H1 (cell line): ENCODE measurements around the gene ADAMTS17. TPM values are rescaled to one million over a fixed set of nuclear protein-coding genes. Genes with fewer than 3 reads are reported as not detected.
A peak's percentile ranks its signal among the peaks of the same experiment; 100 is the strongest.

ENCODE experiments used
- CTCF ChIA-PET: fragments of 300-600 bp; sonication (Branson Sonifier 250); formaldehyde crosslinking; loops from one replicate; lab custom pipeline; 2021; ENCODE audit not compliant: partially characterized antibody; lab: Charles Lee
- POLR2A ChIA-PET: fragments of 300-600 bp; sonication (Branson Sonifier 250); formaldehyde crosslinking; loops from one replicate; lab custom pipeline; 2021; ENCODE audit warnings: inconsistent platforms; ENCODE audit not compliant: partially characterized antibody; lab: Charles Lee
- DNase-seq, 2 experiments: peaks; one replicate each; pipeline versions ENCODE4 v3.0.0 to v3.0.0-alpha.2; 2010 to 2022; ENCODE audit warnings: low spot score in 2 of 2, low read depth in 1 of 2, mixed read lengths in 1 of 2
- FAIRE-seq: peaks from 2 replicates; lab custom pipeline; 2011; peaks lifted over from hg19 to GRCh38; lab: Jason Lieb, UNC
- H2AFZ ChIP-seq: 2 replicates; pipeline ENCODE4 v1.8.1; 2012; ENCODE audit warnings: low read length, inconsistent platforms
- H2AK5ac ChIP-seq: 2 replicates; pipeline ENCODE4 v1.6.1; 2013; ENCODE audit warnings: low read depth, low read length
- H2BK120ac ChIP-seq: replicated peaks from 2 replicates; pipeline ENCODE3; 2013; ENCODE audit warnings: low read depth, low read length, inconsistent platforms
- H2BK12ac ChIP-seq: 2 replicates; pipeline ENCODE4 v1.6.1; 2013; ENCODE audit warnings: low read depth, low read length
- H2BK15ac ChIP-seq: 2 replicates; pipeline ENCODE4 v1.6.1; 2013; ENCODE audit warnings: low read length
- H2BK20ac ChIP-seq: 2 replicates; pipeline ENCODE4 v1.6.1; 2013; ENCODE audit warnings: low read length
- H2BK5ac ChIP-seq: 2 replicates; pipeline ENCODE4 v1.6.1; 2013; ENCODE audit warnings: low read depth, low read length
- H3K14ac ChIP-seq: 2 replicates; pipeline ENCODE4 v1.6.1; 2013; ENCODE audit warnings: inconsistent platforms; ENCODE audit not compliant: insufficient read length
- H3K18ac ChIP-seq: 2 replicates; pipeline ENCODE4 v1.6.1; 2013; ENCODE audit warnings: low read length; ENCODE audit errors: extremely low read depth
- H3K23ac ChIP-seq: 2 replicates; pipeline ENCODE4 v1.6.1; 2013; ENCODE audit warnings: inconsistent platforms; ENCODE audit not compliant: insufficient read length
- H3K23me2 ChIP-seq: 2 replicates; pipeline ENCODE4 v1.6.1; 2013; ENCODE audit warnings: low read depth, low read length
- H3K27ac ChIP-seq: 2 replicates; pipeline ENCODE4 v1.6.1; 2011; ENCODE audit warnings: low read depth, low read length, inconsistent platforms
- H3K27me3 ChIP-seq, 4 experiments: replicated peaks in 1 of 4; 1 replicate in 1 of 4; 2 replicates in 3 of 4; pipeline versions ENCODE4 v1.6.1 to v1.8.1; 2011 to 2013; ENCODE audit warnings: low read length in 3 of 4, mild to moderate bottlenecking in 3 of 4, inconsistent platforms in 2 of 4, mixed read lengths in 2 of 4, moderate library complexity in 1 of 4; ENCODE audit not compliant: control insufficient read depth in 3 of 4, insufficient read depth in 3 of 4; ENCODE audit errors: extremely low read depth in 1 of 4
- H3K36me3 ChIP-seq, 4 experiments: 2 replicates each; pipeline versions ENCODE4 v1.6.1 to v1.8.1; 2011 to 2013; ENCODE audit warnings: mild to moderate bottlenecking in 4 of 4, low read length in 3 of 4, moderate library complexity in 2 of 4, control low read depth in 1 of 4, inconsistent platforms in 1 of 4; ENCODE audit not compliant: insufficient read depth in 4 of 4, control insufficient read depth in 2 of 4
- H3K4ac ChIP-seq: replicated peaks from 2 replicates; pipeline ENCODE3; 2013; ENCODE audit warnings: low read length, low read depth, mixed read lengths, inconsistent platforms; ENCODE audit not compliant: insufficient read length
- H3K4me1 ChIP-seq, 4 experiments: replicated peaks in 1 of 4; 1 replicate in 1 of 4; 2 replicates in 3 of 4; pipeline versions ENCODE4 v1.6.1 to v1.8.1; 2011 to 2013; ENCODE audit warnings: low read length in 3 of 4, inconsistent platforms in 2 of 4, mixed read lengths in 1 of 4; ENCODE audit not compliant: insufficient read depth in 4 of 4, control insufficient read depth in 3 of 4
- H3K4me2 ChIP-seq, 2 experiments: 2 replicates each; pipeline versions ENCODE4 v1.6.1 to v1.8.1; 2011 to 2013; ENCODE audit warnings: low read depth in 2 of 2, low read length in 2 of 2, control low read depth in 1 of 2, inconsistent platforms in 1 of 2, mild to moderate bottlenecking in 1 of 2; ENCODE audit not compliant: insufficient read depth in 1 of 2
- H3K4me3 ChIP-seq, 4 experiments: fragments of 200-600, 300-600 bp in 1 of 4; sonication (generic), shearing (Covaris generic), sonication (Bioruptor Twin) in 1 of 4; 2 replicates each; pipeline versions ENCODE4 v1.5.1 to v1.8.1; 2011 to 2016; ENCODE audit warnings: low read length in 4 of 4, low read depth in 3 of 4, control low read depth in 2 of 4, inconsistent platforms in 2 of 4, mild to moderate bottlenecking in 2 of 4, mixed read lengths in 1 of 4, moderate library complexity in 1 of 4; ENCODE audit not compliant: insufficient read depth in 2 of 4; ENCODE audit errors: extremely low read depth in 1 of 4
- H3K56ac ChIP-seq: replicated peaks from 2 replicates; pipeline ENCODE3; 2013; ENCODE audit warnings: low read depth, mild to moderate bottlenecking, mixed read lengths, low read length, inconsistent platforms; ENCODE audit not compliant: insufficient read length
- H3K79me1 ChIP-seq: 2 replicates; pipeline ENCODE4 v1.6.1; 2013; ENCODE audit warnings: low read depth, low read length, control low read depth
- H3K79me2 ChIP-seq, 2 experiments: 2 replicates each; pipeline versions ENCODE4 v1.6.1 to v1.8.1; 2012 to 2013; ENCODE audit warnings: low read length in 2 of 2, mild to moderate bottlenecking in 2 of 2, inconsistent platforms in 1 of 2; ENCODE audit not compliant: insufficient read depth in 2 of 2, control insufficient read depth in 1 of 2
- H3K9ac ChIP-seq, 4 experiments: replicated peaks in 1 of 4; 1 replicate in 1 of 4; 2 replicates in 3 of 4; pipeline versions ENCODE4 v1.6.1 to v1.8.1; 2011 to 2013; ENCODE audit warnings: low read depth in 3 of 4, low read length in 3 of 4, control low read depth in 2 of 4, mild to moderate bottlenecking in 2 of 4, moderate library complexity in 2 of 4, inconsistent platforms in 1 of 4; ENCODE audit errors: extremely low read depth in 1 of 4
- H3K9me3 ChIP-seq, 2 experiments: 2 replicates each; pipeline versions ENCODE4 v1.6.1 to v1.8.1; 2012 to 2013; ENCODE audit warnings: mild to moderate bottlenecking in 2 of 2, moderate library complexity in 2 of 2, control low read depth in 1 of 2, inconsistent platforms in 1 of 2, low read depth in 1 of 2, low read length in 1 of 2, mixed read lengths in 1 of 2; ENCODE audit not compliant: insufficient read depth in 2 of 2
- H4K20me1 ChIP-seq, 2 experiments: replicated peaks in 1 of 2; 2 replicates each; pipeline versions ENCODE3 to v1.8.1; 2011 to 2013; ENCODE audit warnings: inconsistent platforms in 2 of 2, low read length in 2 of 2, mild to moderate bottlenecking in 1 of 2; ENCODE audit not compliant: insufficient read depth in 2 of 2, control insufficient read depth in 1 of 2
- H4K5ac ChIP-seq: 2 replicates; pipeline ENCODE4 v1.6.1; 2013; ENCODE audit warnings: low read length, low read depth, mixed read lengths, inconsistent platforms; ENCODE audit not compliant: insufficient read length
- H4K8ac ChIP-seq: 2 replicates; pipeline ENCODE4 v1.8.0; 2013; ENCODE audit warnings: mild to moderate bottlenecking, moderate library complexity, low read length, inconsistent platforms; ENCODE audit not compliant: insufficient read depth; ENCODE audit errors: extremely low read depth
- H4K91ac ChIP-seq: replicated peaks from 2 replicates; pipeline ENCODE3; 2013; ENCODE audit warnings: low read length, mixed read lengths, inconsistent platforms; ENCODE audit not compliant: insufficient read length
- CHD1 ChIP-seq: IDR thresholded peaks from 2 replicates; pipeline ENCODE4 v1.6.1; 2012; ENCODE audit warnings: low read depth, low read length, improper control_type of control experiment
- E2F6 ChIP-seq: IDR thresholded peaks from 2 replicates; pipeline ENCODE4 v1.6.1; 2012; ENCODE audit warnings: inconsistent platforms
- WGBS, 2 experiments: shearing (Covaris generic) in 1 of 2; methylation state at CpG; one replicate each; pipeline versions ENCODE4 v1.1.6 to v1.1.7; 2013 to 2015; ENCODE audit warnings: low lambda C conversion rate in 2 of 2, mixed read lengths in 2 of 2, inconsistent platforms in 1 of 2, low coverage in 1 of 2, missing lambda C conversion rate in 1 of 2; ENCODE audit not compliant: insufficient replicate concordance in 2 of 2, insufficient coverage in 1 of 2, insufficient read length in 1 of 2; ENCODE audit errors: extremely low coverage in 1 of 2, missing lambda C conversion rate in 1 of 2; 5-methylcytosine and 5-hydroxymethylcytosine counted together
- polyA plus RNA-seq, 7 experiments: library from polyadenylated mRNA; depleted of rRNA in 3 of 7; stranded (reverse) in 5 of 7; unstranded in 2 of 7; fragments of >200 nt in 5 of 7; fragments of 200-250 nt in 2 of 7; gene quantifications; 1 replicate in 5 of 7; 2 replicates in 1 of 7; 4 replicates in 1 of 7; pipeline versions ENCODE4 v1.2.1 to v1.2.3, GENCODE V29; 2011 to 2013; ENCODE audit warnings: missing spikeins in 2 of 7, mixed read lengths in 2 of 7
- total RNA-seq: library from RNA; stranded (reverse); fragmentation: NEBNext Ultra II Directional; extraction: Animal tissue kit (Norgen Biotek cat#: 25700); gene quantifications from 2 replicates; pipeline ENCODE4 v1.2.1, GENCODE V29; 2021

The ADAMTS17 gene
- total and polyA plus RNA-seq, 2 of the 8 experiments (the other 6 are each of a cell fraction or from before 2014, with no cell fraction given) = 0.51 to 1.7 TPM

DNA sequence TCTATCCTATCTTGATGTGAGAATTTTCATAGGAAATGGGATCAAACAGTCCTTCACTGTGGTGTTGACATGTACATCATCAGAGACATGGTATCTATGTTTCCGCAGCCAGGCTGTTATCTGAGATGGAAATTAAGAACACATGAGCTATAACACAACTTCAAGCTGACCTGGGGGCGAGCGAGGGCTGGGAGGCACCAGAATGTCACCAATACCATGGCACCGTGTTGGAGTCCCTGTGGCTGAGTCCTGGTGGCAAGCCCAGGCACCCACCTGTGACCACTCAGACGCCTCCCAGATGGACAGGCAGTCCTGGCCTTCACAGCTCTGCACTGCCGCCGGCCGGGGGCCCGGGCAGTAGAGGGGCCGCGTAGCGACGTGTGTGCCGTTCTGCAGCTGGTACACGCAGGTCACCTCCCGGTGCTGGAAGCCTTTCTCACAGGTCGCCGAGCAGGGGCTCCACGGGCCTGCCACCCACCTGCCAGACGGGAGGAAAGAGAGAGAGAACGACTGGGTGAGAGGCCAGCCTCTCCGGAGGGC is 344.6 kb downstream of the ADAMTS17 start:
- DNase-seq (no peak), FAIRE-seq (no peak)
- Histone ChIP-seq H2AFZ (no peak overlapping the region), H3K36me3 (no peaks in the 10 kb centered on the region), H4K8ac (no peak overlapping the region; the same call in 1 of the 2 replicates), H2BK20ac (no peak overlapping the region), H3K79me1 (no peaks in the 10 kb centered on the region), H3K4me2 (no peak overlapping the region), H3K4me3 (no peak overlapping the region), H2AK5ac (no peak overlapping the region), H2BK12ac (peak overlapping the region; percentile 60; the same call in 1 of the 2 replicates), H2BK120ac (no peak overlapping the region), H3K27ac (no peak overlapping the region), H3K14ac (no peak overlapping the region), H2BK15ac (no peak overlapping the region), H4K20me1 (no peaks in the 10 kb centered on the region), H3K56ac (no peak overlapping the region), H3K79me2 (no peaks in the 10 kb centered on the region), H3K23me2 (no peaks in the 10 kb centered on the region), H4K91ac (no peak overlapping the region), H3K4me1 (peaks cover 4 to 18% (median 11%) of the 10 kb centered on the region in 4 experiments), H2BK5ac (no peak overlapping the region), H3K27me3 (no peaks in the 10 kb centered on the region; a peak in 1 of 7 replicates), H3K4ac (no peak overlapping the region), H3K9ac (no peak overlapping the region; a peak in 1 of 7 replicates), H4K5ac (no peak overlapping the region), H3K9me3 (no peaks in the 10 kb centered on the region), H3K23ac (no peak overlapping the region), H3K18ac (no peak overlapping the region)
- 95% methylated on average over 16 of the region's 22 CpGs; no CpG with 5 or more reads in 1 of the 2 experiments for WGBS, 2 experiments
- POLR2A ChIA-PET = interaction anchor here (1.3 kb wide), 1 partner anchor 68 kb away, joined by 3 read pairs; no protein-coding TSS in a partner anchor
- CTCF ChIA-PET = interaction anchor here (1.1 to 1.4 kb wide), 2 partner anchors 16 to 342 kb away, joined by 3 read pairs; no protein-coding TSS in a partner anchor
- TF ChIP-seq E2F6 (no peak), CHD1 (no peak)
